ENCODE results near the gene LRRC74B. TPM values are rescaled to one million over a fixed set of nuclear protein-coding genes. Genes with fewer than 3 reads are reported as not detected.
"Not testable (repeated sequence)": the region's sequence is repeated elsewhere in the genome, so short reads cannot be mapped to it uniquely, and the experiment has no call there.

Gene LRRC74B
- total RNA-seq, 1 donor = not detected

DNA sequence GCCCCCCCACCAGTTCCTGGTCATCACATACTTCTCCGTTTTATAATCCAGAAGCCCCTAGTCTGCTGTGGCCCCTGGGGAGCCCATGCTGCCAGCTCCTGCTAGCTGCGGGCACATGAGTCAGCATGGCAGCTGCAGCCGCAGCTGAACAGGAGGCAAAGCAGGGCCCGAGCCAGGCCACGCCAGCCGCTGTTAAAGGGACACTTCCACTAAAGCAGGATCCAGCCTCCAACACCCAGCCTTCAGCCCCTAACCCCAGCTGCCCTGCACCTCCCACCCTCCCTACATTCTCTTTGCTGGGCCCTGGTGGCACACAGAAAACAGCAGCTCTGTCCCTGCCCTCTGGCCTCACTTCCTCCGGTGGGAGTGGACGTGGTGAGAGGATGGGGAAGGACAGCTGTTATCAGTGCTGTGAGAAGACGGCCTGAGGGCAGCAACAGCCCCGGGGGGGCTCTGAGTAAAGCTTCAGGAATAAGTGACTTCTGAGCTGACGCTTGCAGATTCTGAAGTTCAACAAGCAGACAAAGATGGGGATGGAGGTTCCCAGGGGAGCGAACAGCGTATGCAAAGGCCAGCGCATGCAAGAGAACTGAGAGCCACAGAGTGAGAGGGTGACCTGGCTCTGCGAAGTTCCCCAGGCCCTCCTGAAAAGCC lies 688 bp upstream of the LRRC74B start:
- no peaks in the 10 kb centered on the region for H3K9me3 ChIP-seq (ENCODE audit: low read depth, low read length)
- no peaks in the 10 kb centered on the region for H3K27me3 ChIP-seq (ENCODE audit: insufficient read depth, low read length)
- peak overlapping the region; percentile 95 for H3K27ac ChIP-seq (ENCODE audit: low read depth, low read length)
- H3K4me2 ChIP-seq (ENCODE audit: insufficient read depth, low read length) = peak overlapping the region; percentile 88
- TF ChIP-seq, protein P1, sequence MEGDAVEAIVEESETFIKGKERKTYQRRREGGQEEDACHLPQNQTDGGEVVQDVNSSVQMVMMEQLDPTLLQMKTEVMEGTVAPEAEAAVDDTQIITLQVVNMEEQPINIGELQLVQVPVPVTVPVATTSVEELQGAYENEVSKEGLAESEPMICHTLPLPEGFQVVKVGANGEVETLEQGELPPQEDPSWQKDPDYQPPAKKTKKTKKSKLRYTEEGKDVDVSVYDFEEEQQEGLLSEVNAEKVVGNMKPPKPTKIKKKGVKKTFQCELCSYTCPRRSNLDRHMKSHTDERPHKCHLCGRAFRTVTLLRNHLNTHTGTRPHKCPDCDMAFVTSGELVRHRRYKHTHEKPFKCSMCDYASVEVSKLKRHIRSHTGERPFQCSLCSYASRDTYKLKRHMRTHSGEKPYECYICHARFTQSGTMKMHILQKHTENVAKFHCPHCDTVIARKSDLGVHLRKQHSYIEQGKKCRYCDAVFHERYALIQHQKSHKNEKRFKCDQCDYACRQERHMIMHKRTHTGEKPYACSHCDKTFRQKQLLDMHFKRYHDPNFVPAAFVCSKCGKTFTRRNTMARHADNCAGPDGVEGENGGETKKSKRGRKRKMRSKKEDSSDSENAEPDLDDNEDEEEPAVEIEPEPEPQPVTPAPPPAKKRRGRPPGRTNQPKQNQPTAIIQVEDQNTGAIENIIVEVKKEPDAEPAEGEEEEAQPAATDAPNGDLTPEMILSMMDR (IDR thresholded peaks at IDR 0.05; ENCODE audit: extremely low read depth, low read depth, low read length) = no peak
- H3K4me3 ChIP-seq (ENCODE audit: insufficient read depth, low read length) = peak overlapping the region; percentile 79
- H3K4me1 ChIP-seq (ENCODE audit: insufficient read depth, low read length) = peaks cover 44% of the 10 kb centered on the region
- H3K79me2 ChIP-seq (ENCODE audit: insufficient read depth, low read length) = no peaks in the 10 kb centered on the region
- DNase-seq (ENCODE audit: insufficient read length, low spot score, missing footprints) = peak; percentile 90
- H4K20me1 ChIP-seq (ENCODE audit: insufficient read depth, low read length) = no peaks in the 10 kb centered on the region
- peak overlapping the region; percentile 85 for H2AFZ ChIP-seq (ENCODE audit: low read length)
- H3K36me3 ChIP-seq (ENCODE audit: insufficient read depth, low read length) = no peaks in the 10 kb centered on the region

DNA sequence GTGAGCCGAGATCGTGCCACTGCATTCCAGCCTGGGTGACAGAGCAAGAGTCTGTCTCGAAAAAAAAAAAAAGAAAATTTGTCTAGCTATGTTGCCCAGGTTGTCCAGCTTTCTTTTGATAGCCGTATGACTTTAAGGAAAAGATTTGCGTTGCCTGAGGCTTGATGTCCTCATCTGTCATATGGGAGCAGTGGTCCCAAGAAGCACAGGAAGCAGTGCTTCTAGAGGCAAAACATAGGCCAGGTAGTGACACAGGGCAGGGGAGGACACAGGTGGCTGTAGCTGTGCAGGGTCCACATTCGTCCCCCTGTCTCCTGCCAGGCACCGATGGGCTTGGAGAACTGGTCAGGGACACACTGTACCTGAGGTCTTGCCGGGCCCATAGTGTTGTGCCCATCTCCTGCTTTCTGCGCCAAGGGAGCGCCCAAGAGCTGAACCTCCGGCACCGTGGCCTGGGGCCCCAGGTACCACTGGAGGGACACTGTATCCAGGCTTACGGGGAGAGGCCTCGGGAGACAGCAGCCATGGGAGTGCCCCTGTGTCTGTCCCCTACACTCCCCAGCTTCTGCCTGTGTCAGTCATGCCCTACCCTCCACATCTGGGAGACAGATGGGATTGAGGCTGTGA lies 1.4 kb downstream of the LRRC74B start:
- H4K20me1 ChIP-seq (ENCODE audit: insufficient read depth, low read length) = no peaks in the 10 kb centered on the region
- H3K4me3 ChIP-seq (ENCODE audit: insufficient read depth, low read length) = no peak overlapping the region
- no peaks in the 10 kb centered on the region for H3K36me3 ChIP-seq (ENCODE audit: insufficient read depth, low read length)
- no peak for DNase-seq (ENCODE audit: insufficient read length, low spot score, missing footprints)
- H3K4me2 ChIP-seq (ENCODE audit: insufficient read depth, low read length) = no peak overlapping the region
- H2AFZ ChIP-seq (ENCODE audit: low read length) = no peak overlapping the region
- H3K4me1 ChIP-seq (ENCODE audit: insufficient read depth, low read length) = peaks cover 38% of the 10 kb centered on the region
- H3K9me3 ChIP-seq (ENCODE audit: low read depth, low read length) = no peaks in the 10 kb centered on the region
- TF ChIP-seq, protein P1 (IDR thresholded peaks at IDR 0.05; ENCODE audit: extremely low read depth, low read depth, low read length) = no peak
- H3K79me2 ChIP-seq (ENCODE audit: insufficient read depth, low read length) = no peaks in the 10 kb centered on the region
- H3K27me3 ChIP-seq (ENCODE audit: insufficient read depth, low read length) = no peaks in the 10 kb centered on the region
- H3K27ac ChIP-seq (ENCODE audit: low read depth, low read length) = no peak overlapping the region

DNA sequence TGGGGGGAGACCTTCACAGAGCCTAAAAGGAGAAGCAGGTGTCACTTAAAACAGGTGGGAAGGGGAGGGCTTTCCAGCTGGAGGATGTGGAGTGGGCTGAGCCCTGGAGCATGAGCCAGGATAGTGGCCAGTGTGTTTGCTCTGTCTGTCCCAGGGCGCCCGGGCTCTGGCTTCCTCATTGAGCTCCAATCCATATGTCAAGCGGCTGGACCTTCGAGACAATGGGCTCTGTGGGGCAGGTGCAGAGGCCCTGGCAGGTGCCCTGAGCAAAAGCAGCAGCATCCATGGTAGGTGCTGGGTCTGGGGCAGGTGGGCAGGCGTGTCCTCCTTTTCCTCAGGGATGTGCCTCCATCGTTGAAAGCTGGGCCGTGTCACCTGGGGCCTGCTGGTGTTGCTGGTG lies 2.0 kb downstream of the LRRC74B start:
- H3K4me3 ChIP-seq (ENCODE audit: insufficient read depth, low read length) = no peak overlapping the region
- H2AFZ ChIP-seq (ENCODE audit: low read length) = no peak overlapping the region
- no peaks in the 10 kb centered on the region for H3K79me2 ChIP-seq (ENCODE audit: insufficient read depth, low read length)
- no peak overlapping the region for H3K4me2 ChIP-seq (ENCODE audit: insufficient read depth, low read length)
- H3K27me3 ChIP-seq (ENCODE audit: insufficient read depth, low read length) = no peaks in the 10 kb centered on the region
- no peak overlapping the region for H3K27ac ChIP-seq (ENCODE audit: low read depth, low read length)
- H3K9me3 ChIP-seq (ENCODE audit: low read depth, low read length) = no peaks in the 10 kb centered on the region
- TF ChIP-seq, protein P1 (IDR thresholded peaks at IDR 0.05; ENCODE audit: extremely low read depth, low read depth, low read length) = no peak
- no peak for DNase-seq (ENCODE audit: insufficient read length, low spot score, missing footprints)
- H4K20me1 ChIP-seq (ENCODE audit: insufficient read depth, low read length) = no peaks in the 10 kb centered on the region
- H3K4me1 ChIP-seq (ENCODE audit: insufficient read depth, low read length) = peaks cover 32% of the 10 kb centered on the region
- no peaks in the 10 kb centered on the region for H3K36me3 ChIP-seq (ENCODE audit: insufficient read depth, low read length)

DNA sequence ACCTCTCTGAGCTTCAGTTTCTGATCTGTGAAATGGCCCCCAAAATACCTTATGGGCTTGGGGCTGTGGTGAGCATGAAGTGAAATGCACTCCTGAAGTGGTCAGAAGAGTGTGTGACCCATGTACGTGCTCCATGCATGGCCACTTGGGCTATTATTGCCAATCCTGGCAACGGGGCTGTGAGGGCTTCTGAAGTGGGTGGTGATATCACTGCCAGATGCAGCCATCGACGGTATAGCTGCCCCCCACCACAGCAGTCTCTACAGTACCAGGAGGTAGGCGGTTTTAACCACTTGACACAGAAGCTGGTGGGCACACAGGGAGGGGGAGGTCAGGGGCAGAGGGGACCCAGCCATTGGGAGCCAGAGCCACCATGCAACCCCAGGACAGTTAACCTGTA lies 2.7 kb downstream of the LRRC74B start:
- H3K9me3 ChIP-seq (ENCODE audit: low read depth, low read length); H4K20me1 ChIP-seq (ENCODE audit: insufficient read depth, low read length); H2AFZ ChIP-seq (ENCODE audit: low read length); H3K36me3 ChIP-seq (ENCODE audit: insufficient read depth, low read length); H3K4me2 ChIP-seq (ENCODE audit: insufficient read depth, low read length); H3K4me3 ChIP-seq (ENCODE audit: insufficient read depth, low read length); H3K27me3 ChIP-seq (ENCODE audit: insufficient read depth, low read length); H3K27ac ChIP-seq (ENCODE audit: low read depth, low read length); H3K79me2 ChIP-seq (ENCODE audit: insufficient read depth, low read length): not testable (repeated sequence)
- DNase-seq (ENCODE audit: insufficient read length, low spot score, missing footprints) = peak; percentile 65
- H3K4me1 ChIP-seq (ENCODE audit: insufficient read depth, low read length) = peaks cover 25% of the 10 kb centered on the region

DNA sequence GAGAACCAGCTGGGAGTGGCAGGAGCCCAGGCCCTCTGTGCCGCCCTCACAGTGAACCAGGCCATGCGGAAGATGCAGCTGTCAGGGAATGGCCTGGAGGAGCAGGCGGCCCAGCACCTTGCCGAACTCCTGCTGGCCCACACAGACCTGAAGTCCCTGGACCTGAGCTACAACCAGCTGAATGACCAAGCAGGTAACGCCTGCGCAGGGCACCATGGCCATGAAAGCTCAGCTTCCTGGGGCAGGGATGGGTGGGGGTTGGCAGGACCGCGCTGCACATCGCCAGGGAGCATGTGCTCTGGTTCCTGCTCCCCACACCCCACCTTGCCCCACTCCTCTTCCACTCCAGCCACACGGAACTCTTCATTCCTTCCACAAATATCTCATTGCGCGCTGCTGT lies 3.2 kb downstream of the LRRC74B start:
- H3K36me3 ChIP-seq (ENCODE audit: insufficient read depth, low read length); H3K79me2 ChIP-seq (ENCODE audit: insufficient read depth, low read length); H2AFZ ChIP-seq (ENCODE audit: low read length); H4K20me1 ChIP-seq (ENCODE audit: insufficient read depth, low read length); H3K4me3 ChIP-seq (ENCODE audit: insufficient read depth, low read length); H3K4me2 ChIP-seq (ENCODE audit: insufficient read depth, low read length); DNase-seq (ENCODE audit: insufficient read length, low spot score, missing footprints); H3K9me3 ChIP-seq (ENCODE audit: low read depth, low read length); H3K27ac ChIP-seq (ENCODE audit: low read depth, low read length); H3K27me3 ChIP-seq (ENCODE audit: insufficient read depth, low read length): not testable (repeated sequence)
- peaks cover 20% of the 10 kb centered on the region for H3K4me1 ChIP-seq (ENCODE audit: insufficient read depth, low read length)

Data from osteoblast (primary cell).